Measurements from ENCODE around the gene RAB3IP. TPM values are rescaled to one million over a fixed set of nuclear protein-coding genes. Genes with fewer than 3 reads are reported as not detected.

Gene RAB3IP
- 10 to 100 TPM; 11.7 to 44.0 (median 16.9) TPM for total RNA-seq

GRCh38 chr12:69738351-69739286 is at the start of gene RAB3IP:
TSS of gene RAB3IP (plus strand) at chr12:69738860. CDS start at chr12:69755409, 16,549 bp downstream.
- Histone ChIP-seq H3K27ac (peak within 1 kb of the TSS; percentile 73 to 90 (median 84)), H3K4me3 (peak within 1 kb of the TSS; percentile 85 to 91 (median 88)), H3K9me3 (no peaks in the 10 kb centered on the region), H3K36me3 (no peaks in the 10 kb centered on the region), H3K27me3 (peaks cover 0 to 3% of the 10 kb centered on the region in 2 donors), H3K4me1 (peaks cover 0 to 18% (median 0%) of the 10 kb centered on the region in 4 donors)
- DNase-seq (ENCODE audit: low spot score in 2 of 2): peak; percentile 52 to 60
- TF ChIP-seq CTCF (IDR thresholded peaks at IDR 0.05) (peak; percentile 53 to 92 (median 73)), EP300 (IDR thresholded peaks at IDR 0.05) (peak in 1 of 2 donors; percentile 74), POLR2A (IDR thresholded peaks at IDR 0.05) (peak; percentile 19 to 64)
- 2 to 6% methylated on average over 18 to 62 of the region's 110 CpGs for WGBS, 2 donors

- DNase-seq (ENCODE audit: low spot score in 2 of 2): no peak
- Histone ChIP-seq H3K4me1 (peaks cover 0 to 16% (median 0%) of the 10 kb centered on the region in 4 donors), H3K36me3 (no peaks in the 10 kb centered on the region), H3K27ac (peak overlapping the region in 1 of 4 donors; percentile 22), H3K27me3 (no peaks in the 10 kb centered on the region), H3K9me3 (no peaks in the 10 kb centered on the region), H3K4me3 (no peak overlapping the region)
- TF ChIP-seq EP300 (IDR thresholded peaks at IDR 0.05): no peak
- TF ChIP-seq POLR2A (IDR thresholded peaks at IDR 0.05): no peak
- no peak for TF ChIP-seq CTCF (IDR thresholded peaks at IDR 0.05)
- 63 to 67% methylated on average over 2 of the region's 2 CpGs for WGBS, 2 donors
These were observed 49.0 kb upstream of the RAB3IP start for GRCh38 chr12:69689638-69690037.

GRCh38 chr12:69694123-69694522 is 44.5 kb upstream of the RAB3IP start:
- Histone ChIP-seq H3K9me3 (no peaks in the 10 kb centered on the region), H3K27ac (no peak overlapping the region), H3K27me3 (no peaks in the 10 kb centered on the region), H3K4me3 (no peak overlapping the region), H3K36me3 (no peaks in the 10 kb centered on the region), H3K4me1 (peaks cover 0 to 4% (median 0%) of the 10 kb centered on the region in 4 donors)
- WGBS, 2 donors: 80 to 81% methylated on average over 7 of the region's 7 CpGs
- no peak for DNase-seq (ENCODE audit: low spot score in 2 of 2)
- TF ChIP-seq EP300 (IDR thresholded peaks at IDR 0.05) (no peak), CTCF (IDR thresholded peaks at IDR 0.05) (no peak), POLR2A (IDR thresholded peaks at IDR 0.05) (no peak)

GRCh38 chr12:69698054-69698453 is 40.6 kb upstream of the RAB3IP start:
- H3K4me3 ChIP-seq: no peak overlapping the region
- no peak for TF ChIP-seq EP300 (IDR thresholded peaks at IDR 0.05)
- no peak for TF ChIP-seq CTCF (IDR thresholded peaks at IDR 0.05)
- no peak for TF ChIP-seq POLR2A (IDR thresholded peaks at IDR 0.05)

More at GRCh38 chr12:69698054-69698453, 40.6 kb upstream of the RAB3IP start:
- Histone ChIP-seq H3K4me1 (no peaks in the 10 kb centered on the region), H3K27me3 (no peaks in the 10 kb centered on the region), H3K9me3 (no peaks in the 10 kb centered on the region), H3K36me3 (no peaks in the 10 kb centered on the region), H3K27ac (no peak overlapping the region)
- 79 to 82% methylated on average over 2 of the region's 2 CpGs for WGBS, 2 donors
- no peak for DNase-seq (ENCODE audit: low spot score in 2 of 2)
